ENCODE results near the gene ACKR4. TPM values are rescaled to one million over a fixed set of nuclear protein-coding genes. Genes with fewer than 3 reads are reported as not detected.

ACKR4 gene
- total RNA-seq, 1 experiment from 2014 or later = not detected

- TF ChIP-seq USF1 (CRISPR knock-in tag; IDR thresholded peaks at IDR 0.05) = no peak
- no peak for TF ChIP-seq ATF1 (CRISPR knock-in tag; IDR thresholded peaks at IDR 0.05)
- no peak for TF ChIP-seq SMAD4 (CRISPR knock-in tag; IDR thresholded peaks at IDR 0.05)
- TF ChIP-seq ATF2 (CRISPR knock-in tag; IDR thresholded peaks at IDR 0.05; ENCODE audit: borderline replicate concordance, low read depth) = no peak
- TF ChIP-seq NR2C2 (CRISPR knock-in tag; IDR thresholded peaks at IDR 0.05) = no peak
- TF ChIP-seq FOXP1 (CRISPR knock-in tag; IDR thresholded peaks at IDR 0.05; ENCODE audit: borderline replicate concordance) = no peak
- no peak for TF ChIP-seq MAX (CRISPR knock-in tag; IDR thresholded peaks at IDR 0.05)
- no peak for TF ChIP-seq AR (CRISPR knock-in tag; IDR thresholded peaks at IDR 0.05)
- no peak for TF ChIP-seq AFF4 (CRISPR knock-in tag; IDR thresholded peaks at IDR 0.05; ENCODE audit: borderline replicate concordance)
- no peak for TF ChIP-seq FOXP4 (CRISPR knock-in tag; IDR thresholded peaks at IDR 0.05)
- no peak for TF ChIP-seq ZNF317 (CRISPR knock-in tag; IDR thresholded peaks at IDR 0.05; ENCODE audit: borderline replicate concordance, low read depth)
- no peak for TF ChIP-seq RELA (CRISPR knock-in tag; IDR thresholded peaks at IDR 0.05; ENCODE audit: borderline replicate concordance)
- TF ChIP-seq ZNF281 (CRISPR knock-in tag; IDR thresholded peaks at IDR 0.05) = no peak
- TF ChIP-seq CTCF (IDR thresholded peaks at IDR 0.05) = no peak
- no peak for TF ChIP-seq E2F4 (CRISPR knock-in tag; IDR thresholded peaks at IDR 0.05; ENCODE audit: borderline replicate concordance, low read depth)
- no peak for TF ChIP-seq ERG (CRISPR knock-in tag; IDR thresholded peaks at IDR 0.05)
- TF ChIP-seq JUN (CRISPR knock-in tag; IDR thresholded peaks at IDR 0.05) = no peak
- ChIA-PET POLR2A (no interaction called here), CTCF (no interaction called here)
- no peak overlapping the region for H3K27ac Mint-ChIP-seq
- H3K27me3 Mint-ChIP-seq (ENCODE audit: low read depth) = no peaks in the 10 kb centered on the region
- H3K36me3 Mint-ChIP-seq = no peaks in the 10 kb centered on the region
- H3K4me3 Mint-ChIP-seq = no peak overlapping the region
- peaks cover 13% of the 10 kb centered on the region for H3K4me1 Mint-ChIP-seq
- no peak for ATAC-seq
- DNase-seq (ENCODE audit: low spot score) = no peak
- H3K9me3 Mint-ChIP-seq = peaks cover 4% of the 10 kb centered on the region; the same call in 1 of the 2 replicates
Observed at GRCh38 chr3:132549890-132550578, 47.0 kb upstream of the ACKR4 start.
